Kidney (tissue), 14 donors: ENCODE measurements around the gene ZGPAT. TPM values are rescaled to one million over a fixed set of nuclear protein-coding genes. Genes with fewer than 3 reads are reported as not detected.

Experiments
- DNase-seq, 5 donors: peaks; one replicate each; pipeline ENCODE4 v3.0.0-alpha.2; 2013 to 2020
- FAIRE-seq: peaks from 2 replicates; lab custom pipeline; 2012; peaks lifted over from hg19 to GRCh38; lab: Jason Lieb, UNC
- H3K27ac ChIP-seq, 2 donors: one replicate each; pipeline ENCODE4 v1.7.0; 2013; ENCODE audit warnings: low read depth in 2 of 2, low read length in 2 of 2, inconsistent platforms in 1 of 2
- H3K27me3 ChIP-seq: one replicate; pipeline ENCODE4 v1.7.1; 2013; ENCODE audit warnings: low read length, inconsistent platforms; ENCODE audit not compliant: control insufficient read depth, insufficient read depth
- H3K36me3 ChIP-seq, 3 donors: one replicate each; pipeline versions ENCODE4 v1.7.0 to v1.7.1; 2013; ENCODE audit warnings: low read length in 3 of 3, control low read depth in 1 of 3, inconsistent platforms in 1 of 3; ENCODE audit not compliant: insufficient read depth in 3 of 3, control insufficient read depth in 2 of 3
- H3K4me1 ChIP-seq, 3 donors: one replicate each; pipeline versions ENCODE4 v1.7.0 to v1.7.1; 2013; ENCODE audit warnings: low read length in 3 of 3, inconsistent platforms in 1 of 3, low read depth in 1 of 3; ENCODE audit not compliant: control insufficient read depth in 2 of 3, insufficient read depth in 2 of 3
- H3K4me3 ChIP-seq, 3 donors: one replicate each; pipeline versions ENCODE4 v1.7.0 to v1.8.1; 2013; ENCODE audit warnings: low read length in 3 of 3, control low read depth in 1 of 3, inconsistent platforms in 1 of 3
- H3K9ac ChIP-seq, 3 donors: one replicate each; pipeline versions ENCODE4 v1.7.0 to v1.7.1; 2013; ENCODE audit warnings: low read length in 3 of 3, control low read depth in 1 of 3, inconsistent platforms in 1 of 3
- H3K9me3 ChIP-seq, 3 donors: one replicate each; pipeline versions ENCODE4 v1.7.0 to v1.7.1; 2013; ENCODE audit warnings: low read length in 3 of 3, control low read depth in 1 of 3, inconsistent platforms in 1 of 3; ENCODE audit not compliant: control insufficient read depth in 2 of 3, insufficient read depth in 1 of 3
- intact Hi-C: fragments of 100-400 bp; cut with DNase I; formaldehyde crosslinking; loops from one replicate; pipeline ENCODE4 v1.11.1; 2022
- polyA plus RNA-seq: library from polyadenylated mRNA; stranded (reverse); fragments of 350-450 nt; fragmentation: Illumina TruSeq; extraction: RNeasy Lipid Tissue Mini Kit (QIAGEN cat#74804); gene quantifications from one replicate; pipeline ENCODE4 v1.2.3, GENCODE V29; 2014; ENCODE audit warnings: low read depth, low replicate concordance; ENCODE audit not compliant: insufficient read depth
- total RNA-seq: library from RNA; stranded (reverse); fragmentation: NEBNext Ultra II Directional; extraction: Animal tissue kit (Norgen Biotek cat#: 25700); gene quantifications from one replicate; pipeline ENCODE4 v1.2.1, GENCODE V29; 2021
- TF ChIP-seq, protein P1 (sequence below): IDR thresholded peaks from 3 replicates; pipeline ENCODE4 v1.5.1; 2012; ENCODE audit warnings: mild to moderate bottlenecking, moderate library complexity, borderline replicate concordance; ENCODE audit not compliant: insufficient read depth; ENCODE audit errors: extremely low read depth
- donor health status: control.
- donor health status: control.
- donor health status: control.
- donor health status: control.
- donor health status: control.
- donor health status: DM: yes; HTN: yes; CAD: no.
- donor health status: Normal renal cell carcinoma (clear cell type).

The ZGPAT gene
- total and polyA plus RNA-seq, 2 donors from 2014 or later: 30.5 to 39.6 TPM

DNA sequence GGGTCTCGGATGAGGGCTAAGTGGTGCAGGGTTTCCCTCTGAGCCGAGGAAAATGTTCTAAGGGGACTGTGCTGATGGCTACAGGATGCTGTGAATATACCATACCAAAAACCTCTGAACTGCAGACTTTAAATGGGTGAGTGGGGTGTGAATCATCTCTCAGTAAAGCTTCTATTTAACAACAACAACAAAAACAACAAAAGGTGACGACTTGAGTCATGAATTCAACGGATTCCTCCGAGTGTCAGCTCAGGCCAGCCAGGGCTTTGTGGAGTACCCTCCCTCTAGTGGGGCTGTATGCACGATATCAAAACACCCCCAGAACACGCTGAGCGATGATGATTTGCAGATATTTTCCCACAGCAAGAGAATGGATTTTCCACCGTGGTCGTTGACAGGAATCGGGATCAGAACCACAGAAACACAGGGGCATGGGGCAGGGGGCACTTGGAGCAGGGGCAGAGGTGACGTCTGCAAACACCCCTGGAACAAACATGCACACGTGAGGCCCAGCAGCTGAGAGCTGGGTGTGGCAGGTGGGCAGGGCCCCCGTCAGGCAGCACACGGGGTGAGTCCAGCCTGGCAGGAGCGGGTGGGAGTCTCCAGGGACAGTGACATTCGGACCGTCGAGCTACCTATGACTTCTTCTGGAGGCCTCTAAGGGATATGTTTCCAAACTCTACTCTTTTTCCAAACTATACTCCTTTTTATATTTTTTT is 70.4 kb downstream of the ZGPAT start:
- no peaks in the 10 kb centered on the region for H3K27me3 ChIP-seq
- no peak overlapping the region for H3K9ac ChIP-seq
- H3K4me1 ChIP-seq: peaks cover 0 to 12% (median 0%) of the 10 kb centered on the region in 3 donors
- no peaks in the 10 kb centered on the region for H3K36me3 ChIP-seq
- DNase-seq (peak in 1 of 5 donors; percentile 43), FAIRE-seq (no peak)
- H3K9me3 ChIP-seq: no peaks in the 10 kb centered on the region
- no peak overlapping the region for H3K4me3 ChIP-seq
- TF ChIP-seq, protein P1, sequence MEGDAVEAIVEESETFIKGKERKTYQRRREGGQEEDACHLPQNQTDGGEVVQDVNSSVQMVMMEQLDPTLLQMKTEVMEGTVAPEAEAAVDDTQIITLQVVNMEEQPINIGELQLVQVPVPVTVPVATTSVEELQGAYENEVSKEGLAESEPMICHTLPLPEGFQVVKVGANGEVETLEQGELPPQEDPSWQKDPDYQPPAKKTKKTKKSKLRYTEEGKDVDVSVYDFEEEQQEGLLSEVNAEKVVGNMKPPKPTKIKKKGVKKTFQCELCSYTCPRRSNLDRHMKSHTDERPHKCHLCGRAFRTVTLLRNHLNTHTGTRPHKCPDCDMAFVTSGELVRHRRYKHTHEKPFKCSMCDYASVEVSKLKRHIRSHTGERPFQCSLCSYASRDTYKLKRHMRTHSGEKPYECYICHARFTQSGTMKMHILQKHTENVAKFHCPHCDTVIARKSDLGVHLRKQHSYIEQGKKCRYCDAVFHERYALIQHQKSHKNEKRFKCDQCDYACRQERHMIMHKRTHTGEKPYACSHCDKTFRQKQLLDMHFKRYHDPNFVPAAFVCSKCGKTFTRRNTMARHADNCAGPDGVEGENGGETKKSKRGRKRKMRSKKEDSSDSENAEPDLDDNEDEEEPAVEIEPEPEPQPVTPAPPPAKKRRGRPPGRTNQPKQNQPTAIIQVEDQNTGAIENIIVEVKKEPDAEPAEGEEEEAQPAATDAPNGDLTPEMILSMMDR: no peak
- H3K27ac ChIP-seq: no peak overlapping the region
- intact Hi-C loops: no loop called here

GRCh38 chr20:63778857-63779256 is 71.0 kb downstream of the ZGPAT start:
- no peak for FAIRE-seq
- intact Hi-C loops: no loop called here
- Histone ChIP-seq H3K4me1 (peaks cover 0 to 7% (median 0%) of the 10 kb centered on the region in 3 donors), H3K27ac (no peak overlapping the region), H3K4me3 (no peak overlapping the region), H3K36me3 (no peaks in the 10 kb centered on the region), H3K27me3 (no peaks in the 10 kb centered on the region), H3K9ac (no peak overlapping the region), H3K9me3 (no peaks in the 10 kb centered on the region)
- TF ChIP-seq, protein P1: no peak
- DNase-seq: peak in 1 of 5 donors; percentile 59

- H3K4me1 ChIP-seq: peaks cover 0 to 6% (median 0%) of the 10 kb centered on the region in 3 donors
- no peak overlapping the region for H3K27ac ChIP-seq
- no peak overlapping the region for H3K4me3 ChIP-seq
- no peaks in the 10 kb centered on the region for H3K36me3 ChIP-seq
- no peaks in the 10 kb centered on the region for H3K9me3 ChIP-seq
- TF ChIP-seq, protein P1: no peak
- FAIRE-seq: no peak
- intact Hi-C loops: no loop called here
- H3K27me3 ChIP-seq: no peaks in the 10 kb centered on the region
- DNase-seq: peak in 1 of 5 donors; percentile 32
- no peak overlapping the region for H3K9ac ChIP-seq
Measured at GRCh38 chr20:63781181-63781580, 73.3 kb downstream of the ZGPAT start.
